Ovary (tissue), 3 donors: ENCODE data around the gene THADA.

Source experiments
- CTCF ChIP-seq, 3 donors: fragments of 450-650 bp in 2 of 3; fragments of 200-600 bp in 1 of 3; IDR thresholded peaks; one replicate each; pipeline versions ENCODE4 v1.5.1 to v1.8.0; 2016 to 2022; ENCODE audit warnings: antibody characterized with exemption in 3 of 3, mild to moderate bottlenecking in 1 of 3
- EP300 ChIP-seq: sonication (generic); formaldehyde crosslinking; IDR thresholded peaks from one replicate; pipeline ENCODE4 v1.6.1; 2017; ENCODE audit warnings: antibody characterized with exemption
- POLR2A ChIP-seq: fragments of 450-650 bp; IDR thresholded peaks from one replicate; pipeline ENCODE4 v1.6.1; 2017; ENCODE audit warnings: antibody characterized with exemption, mild to moderate bottlenecking, moderate library complexity
- donor health status: DM: no; HTN: no; CAD: no.

- no peak for TF ChIP-seq POLR2A
- TF ChIP-seq CTCF (IDR thresholded peaks at IDR 0.05) = no peak
- no peak for TF ChIP-seq EP300
Observed at GRCh38 chr2:43356774-43357173, 239.1 kb downstream of the THADA start.
